Gastrocnemius medialis (tissue), 4 donors: ENCODE measurements around the gene TSC22D3.

Experiments used
- POLR2A ChIP-seq, 2 donors: fragments of 450-650 bp; IDR thresholded peaks; one replicate each; pipeline ENCODE4 v1.6.1; 2017; ENCODE audit warnings: antibody characterized with exemption in 2 of 2, mild to moderate bottlenecking in 2 of 2, moderate library complexity in 2 of 2
- TF ChIP-seq, protein P1 (sequence below), 5 experiments: fragments of 450-650 bp in 3 of 5; fragments of 200-600 bp in 2 of 5; sonication (generic) in 2 of 5; IDR thresholded peaks in 4 of 5; conservative IDR thresholded peaks in 1 of 5; 1 replicate in 4 of 5; 2 replicates in 1 of 5; pipeline ENCODE4 v1.5.1; 2016 to 2019; ENCODE audit warnings: antibody characterized with exemption in 5 of 5, mild to moderate bottlenecking in 3 of 5, moderate library complexity in 3 of 5

- TF ChIP-seq, protein P1, sequence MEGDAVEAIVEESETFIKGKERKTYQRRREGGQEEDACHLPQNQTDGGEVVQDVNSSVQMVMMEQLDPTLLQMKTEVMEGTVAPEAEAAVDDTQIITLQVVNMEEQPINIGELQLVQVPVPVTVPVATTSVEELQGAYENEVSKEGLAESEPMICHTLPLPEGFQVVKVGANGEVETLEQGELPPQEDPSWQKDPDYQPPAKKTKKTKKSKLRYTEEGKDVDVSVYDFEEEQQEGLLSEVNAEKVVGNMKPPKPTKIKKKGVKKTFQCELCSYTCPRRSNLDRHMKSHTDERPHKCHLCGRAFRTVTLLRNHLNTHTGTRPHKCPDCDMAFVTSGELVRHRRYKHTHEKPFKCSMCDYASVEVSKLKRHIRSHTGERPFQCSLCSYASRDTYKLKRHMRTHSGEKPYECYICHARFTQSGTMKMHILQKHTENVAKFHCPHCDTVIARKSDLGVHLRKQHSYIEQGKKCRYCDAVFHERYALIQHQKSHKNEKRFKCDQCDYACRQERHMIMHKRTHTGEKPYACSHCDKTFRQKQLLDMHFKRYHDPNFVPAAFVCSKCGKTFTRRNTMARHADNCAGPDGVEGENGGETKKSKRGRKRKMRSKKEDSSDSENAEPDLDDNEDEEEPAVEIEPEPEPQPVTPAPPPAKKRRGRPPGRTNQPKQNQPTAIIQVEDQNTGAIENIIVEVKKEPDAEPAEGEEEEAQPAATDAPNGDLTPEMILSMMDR (IDR thresholded peaks at IDR 0.05 in 4 of 5, conservative IDR thresholded peaks at IDR 0.05 in 1 of 5), result no peak
- no peak for TF ChIP-seq POLR2A (IDR thresholded peaks at IDR 0.05)
Observed at GRCh38 chrX:107721318-107721717, 54.3 kb downstream of the TSC22D3 start.
